ENCODE measurements around the gene POU2F2.

The POU2F2 gene

DNA sequence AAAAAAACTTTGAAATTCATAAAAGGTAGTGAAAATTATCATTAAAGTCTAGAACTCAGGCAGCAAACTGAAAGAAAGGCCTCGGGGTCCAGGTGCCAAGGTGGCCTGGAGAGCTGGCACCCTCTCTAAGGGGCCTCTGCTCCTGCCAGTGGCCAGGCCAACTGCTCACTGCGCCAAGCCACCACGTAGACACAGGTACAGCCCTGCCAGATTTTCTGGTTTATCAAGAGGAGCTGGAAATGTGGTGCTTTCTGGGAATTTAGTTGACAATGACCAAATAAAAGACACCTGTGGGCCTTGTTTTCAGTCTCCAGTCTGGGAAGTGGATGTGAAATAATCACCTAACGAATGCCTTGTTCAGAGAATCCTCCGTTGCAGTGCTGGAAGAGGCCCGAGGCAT, 33.5 kb downstream of the POU2F2 start:
- DNase-seq: no peak

DNA sequence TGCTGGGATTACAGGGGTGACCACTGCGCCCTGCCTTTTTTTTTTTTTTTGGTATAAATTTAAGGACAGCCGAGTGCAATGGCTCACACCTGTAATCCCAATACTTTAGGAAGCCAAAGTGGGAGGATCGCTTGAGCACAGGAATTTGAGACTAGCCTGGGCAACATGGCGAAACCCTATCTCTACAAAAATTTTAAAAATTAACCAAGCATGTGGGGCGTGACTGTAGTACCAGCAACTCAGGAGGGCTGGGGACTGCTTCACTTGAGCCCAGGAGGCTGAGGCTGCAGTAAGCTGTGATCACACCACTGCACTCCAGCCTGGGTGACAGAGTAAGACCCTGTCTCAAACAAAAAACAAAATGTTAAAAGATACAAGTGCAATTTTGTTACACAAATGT, 34.8 kb downstream of the POU2F2 start:
- no peak for DNase-seq

DNA sequence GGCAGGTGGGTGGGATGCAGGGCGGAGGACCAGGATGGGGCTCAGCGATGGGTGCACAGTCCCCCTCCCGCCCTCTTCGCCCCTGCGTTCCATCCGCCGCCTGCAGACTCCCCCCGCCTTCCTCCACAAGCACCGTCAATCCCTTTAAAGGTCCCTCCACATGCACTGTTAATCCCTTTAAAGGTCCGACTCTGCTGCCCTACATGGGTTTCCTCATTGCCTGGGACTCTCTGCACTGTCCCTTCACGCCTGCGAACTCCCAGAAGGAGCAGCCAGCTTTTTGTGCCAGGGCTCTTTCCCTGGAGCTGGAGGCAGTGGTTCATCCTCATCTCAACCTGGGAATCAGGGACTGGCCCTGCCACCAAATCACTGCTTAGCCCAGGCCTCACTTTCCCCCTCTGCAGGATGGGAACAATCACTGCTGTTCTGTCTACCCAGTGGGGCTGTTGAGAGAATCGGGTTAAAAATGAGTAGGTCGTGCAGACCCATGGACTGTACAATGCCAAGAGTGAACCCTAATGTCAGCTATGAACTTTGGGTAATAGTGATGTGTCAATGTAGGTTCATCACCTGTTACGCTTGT, 35.9 kb downstream of the POU2F2 start:
- DNase-seq: no peak

DNA sequence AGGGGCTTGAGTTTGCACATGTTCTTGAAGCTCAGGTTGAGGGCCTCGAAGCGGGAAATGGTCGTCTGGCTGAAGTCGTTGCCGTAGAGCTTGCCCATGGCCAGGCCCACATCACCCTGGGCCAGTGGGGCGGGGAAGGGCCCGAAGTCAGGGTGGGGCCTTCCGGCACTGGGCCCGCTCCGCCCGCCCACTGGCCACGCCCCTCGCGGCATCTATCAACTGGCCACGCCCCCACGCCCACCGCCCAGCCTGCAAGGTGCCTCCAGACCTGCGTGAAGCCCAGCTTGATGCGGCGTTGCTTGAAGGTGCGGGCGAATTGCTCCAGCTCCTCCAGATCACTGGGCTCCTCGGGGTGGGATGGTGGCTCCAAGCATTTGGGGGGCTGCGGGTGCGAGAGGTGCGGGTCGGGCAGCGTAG, 36.4 kb downstream of the POU2F2 start:
- DNase-seq: no peak

DNA sequence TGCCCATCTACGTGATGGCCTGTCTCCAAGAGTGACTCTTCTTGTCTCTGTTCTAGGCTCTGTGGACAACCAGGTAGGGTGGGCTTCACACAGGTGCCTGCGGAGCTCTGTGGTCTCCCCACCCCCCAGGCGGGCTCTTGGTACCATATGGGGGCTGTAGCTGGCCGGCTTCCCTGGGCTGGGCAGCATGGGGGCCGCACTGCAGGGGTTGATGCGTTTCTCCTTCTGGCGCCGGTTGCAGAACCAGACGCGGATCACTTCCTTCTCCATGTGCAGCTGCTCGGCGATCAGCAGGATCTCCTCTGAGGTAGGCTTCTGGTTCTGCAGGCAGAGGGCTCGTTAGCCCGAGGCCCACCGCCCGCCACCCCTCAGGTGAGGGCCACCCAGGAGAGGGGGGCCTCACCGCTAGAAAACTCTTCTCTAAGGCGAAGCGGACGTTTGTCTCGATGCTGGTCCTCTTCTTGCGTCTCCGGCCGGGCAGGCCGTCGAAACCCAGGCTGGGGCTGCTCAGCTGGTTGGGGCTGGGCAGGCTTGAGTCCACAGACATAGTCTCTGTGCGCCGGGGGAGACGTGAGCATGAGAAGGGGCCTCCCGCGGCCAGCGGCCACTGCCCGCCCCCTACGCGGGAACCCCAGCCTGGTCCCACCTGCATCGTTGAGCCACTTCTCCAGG, 37.0 kb downstream of the POU2F2 start:
- no peak for DNase-seq

DNA sequence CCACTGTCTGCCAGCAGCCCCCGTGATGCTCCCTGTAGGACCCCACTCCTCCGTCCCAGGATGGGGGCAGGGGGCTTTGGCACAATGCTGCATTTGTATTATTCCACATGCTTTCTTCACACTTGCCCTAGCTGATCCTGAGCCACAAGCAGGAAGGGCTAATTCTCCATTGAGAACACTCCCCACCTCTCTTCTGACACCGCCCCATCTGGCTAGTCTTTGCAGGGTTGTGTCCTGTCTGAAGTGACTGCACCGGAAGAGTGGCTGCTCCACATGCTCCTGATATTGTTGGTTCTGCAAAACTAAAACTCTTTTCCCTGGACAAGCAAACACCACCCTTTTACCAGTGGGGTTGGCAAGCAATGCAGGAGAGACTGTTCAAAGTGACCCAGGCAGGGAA, 38.3 kb downstream of the POU2F2 start:
- DNase-seq: no peak

DNA sequence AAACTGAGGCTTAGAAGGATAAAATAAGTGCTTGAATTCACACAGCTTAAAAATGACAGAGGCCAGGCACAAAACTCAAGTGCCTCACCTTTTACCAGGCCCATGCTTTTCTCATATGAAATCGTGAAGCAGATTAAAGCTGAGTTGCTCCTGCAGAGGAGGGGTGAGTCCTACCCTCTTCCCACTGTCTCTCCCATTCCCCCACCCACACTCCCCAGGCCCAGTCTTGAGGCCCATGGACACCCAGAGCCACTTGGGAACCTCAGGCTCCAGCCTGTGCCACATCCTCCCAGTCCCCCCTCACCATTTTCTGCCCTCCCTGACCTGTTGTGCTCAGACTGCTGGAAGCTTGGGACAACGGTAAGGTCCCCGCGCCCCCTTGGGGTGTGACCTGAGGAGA, 38.7 kb downstream of the POU2F2 start:
- DNase-seq: no peak

DNA sequence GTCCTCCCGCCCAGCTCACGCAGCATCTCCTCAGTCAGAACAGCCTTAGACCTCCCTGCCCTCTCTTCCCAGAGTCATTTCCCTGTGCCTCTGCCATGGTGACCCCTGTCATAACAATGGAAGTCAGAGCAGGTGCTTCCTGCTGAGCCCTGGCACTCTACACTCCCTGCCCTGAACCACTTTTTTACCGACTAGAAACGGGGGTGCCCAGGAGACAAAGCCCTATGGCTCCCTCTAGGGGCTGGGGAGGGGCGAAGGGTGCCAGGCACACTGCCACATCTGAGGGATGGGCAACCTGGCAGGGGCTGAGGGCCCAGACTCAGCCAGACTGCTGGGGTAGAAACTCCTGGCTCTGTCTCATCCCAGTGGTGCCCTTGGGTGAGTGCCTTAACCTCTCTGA, 39.9 kb downstream of the POU2F2 start:
- DNase-seq: peak in 1 of 2 experiments; percentile 11

DNA sequence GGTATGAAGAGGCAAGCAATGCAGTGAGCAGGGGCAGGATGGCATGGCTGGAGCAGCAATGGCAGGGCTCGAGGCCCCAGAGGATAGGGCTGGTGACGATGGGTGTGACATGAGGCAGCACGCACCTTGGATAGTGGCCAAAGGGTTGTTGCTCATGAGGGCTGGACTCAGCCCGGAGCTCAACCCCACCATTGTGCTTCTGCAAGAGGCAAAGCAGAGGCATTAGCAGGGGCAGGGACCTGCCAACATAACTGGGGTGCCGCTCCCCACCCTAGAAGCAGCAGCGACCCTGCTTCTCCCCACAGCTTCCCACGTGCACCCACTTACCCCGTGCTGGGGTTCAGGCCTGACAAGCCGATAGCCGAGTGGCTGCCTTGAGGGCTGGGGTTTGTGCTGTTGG, 40.5 kb downstream of the POU2F2 start:
- no peak for DNase-seq

DNA sequence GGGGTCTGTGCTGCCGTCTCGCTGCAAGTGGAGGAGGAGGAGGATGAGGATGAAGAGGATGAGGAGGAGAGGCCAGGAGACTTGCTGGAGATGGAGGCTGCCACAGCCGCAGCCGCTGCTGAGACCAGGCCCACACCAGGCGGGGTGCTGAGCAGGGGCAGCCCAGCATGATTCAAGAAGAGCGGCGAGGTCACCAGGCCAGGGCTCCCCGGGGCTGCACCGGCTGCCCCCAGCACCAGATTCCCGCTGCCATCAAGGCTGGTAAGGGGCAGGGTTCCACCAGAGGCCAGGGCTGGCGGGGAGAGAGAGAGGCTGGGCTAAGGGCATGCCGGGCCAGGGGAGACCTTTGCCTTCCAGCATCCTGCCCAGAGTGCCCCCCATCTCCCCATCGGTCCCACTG, 40.9 kb downstream of the POU2F2 start:
- DNase-seq: no peak

DNA sequence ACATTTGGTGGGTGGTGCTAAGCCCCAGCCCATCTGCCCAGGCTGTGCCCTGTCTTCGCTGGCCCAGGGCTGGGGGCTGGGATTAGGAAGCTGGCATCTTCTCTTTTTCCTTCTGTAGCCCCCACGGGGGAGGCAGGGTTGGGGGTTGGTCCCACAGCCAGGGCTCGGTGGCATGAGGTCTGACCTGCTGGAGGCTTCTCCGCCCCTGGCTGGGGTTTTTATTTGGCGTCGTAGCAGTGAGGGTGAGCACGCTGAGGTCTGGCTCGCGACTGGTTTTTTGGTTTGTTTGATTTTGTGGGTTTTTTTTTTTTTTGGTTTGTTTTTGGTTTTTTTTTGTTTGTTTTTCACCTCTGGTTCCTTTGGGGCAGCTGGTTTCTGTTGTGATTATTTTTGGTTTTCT, 41.6 kb downstream of the POU2F2 start:
- no peak for DNase-seq

DNA sequence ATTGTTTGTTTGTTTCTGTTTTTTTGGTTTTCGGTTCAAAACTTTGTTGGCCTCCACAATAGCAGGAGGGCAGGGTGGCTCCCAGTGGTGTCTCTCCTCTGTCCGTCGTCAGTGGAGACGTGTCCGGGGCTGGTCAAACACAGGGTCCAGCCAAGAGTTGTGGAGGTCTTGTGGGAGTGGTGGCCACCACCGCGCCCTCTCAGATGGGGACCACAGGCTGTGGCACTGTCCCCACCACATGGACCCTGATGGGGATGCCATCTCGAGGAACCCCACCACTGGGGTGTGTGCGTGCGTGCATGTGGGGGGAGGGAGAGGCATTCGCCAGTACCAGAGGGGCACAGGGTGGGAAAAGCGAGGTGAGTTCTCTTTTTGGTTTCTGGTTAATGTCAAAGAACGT, 42.5 kb downstream of the POU2F2 start:
- DNase-seq: no peak

DNA sequence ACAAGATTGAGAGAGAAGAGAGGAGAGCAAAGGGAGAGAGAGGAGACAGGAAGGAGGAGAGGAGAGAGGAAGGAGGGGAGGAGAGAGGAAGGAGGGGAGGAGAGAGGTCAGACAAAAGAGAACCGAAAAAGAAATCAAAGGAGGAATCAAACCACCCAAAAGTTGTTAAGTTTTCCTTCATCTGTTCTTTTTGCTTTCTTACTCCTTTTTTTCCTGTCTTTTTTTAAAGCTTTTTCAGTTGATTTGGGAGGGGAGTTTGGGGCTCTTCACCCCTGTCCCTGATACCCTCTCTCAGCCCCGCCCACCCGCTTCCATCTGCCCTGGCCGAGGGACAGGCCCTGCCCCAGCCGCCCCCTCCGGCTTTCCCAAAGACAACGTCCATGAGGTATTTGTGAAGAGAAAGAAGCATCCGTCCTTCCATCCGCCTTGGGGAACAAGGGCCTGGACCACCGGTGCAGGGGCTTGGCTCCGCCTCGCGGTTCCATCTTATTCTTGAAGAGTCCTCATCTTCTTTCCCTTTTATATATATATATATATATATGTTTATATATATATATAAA, 43.0 kb downstream of the POU2F2 start:
- DNase-seq: no peak

DNA sequence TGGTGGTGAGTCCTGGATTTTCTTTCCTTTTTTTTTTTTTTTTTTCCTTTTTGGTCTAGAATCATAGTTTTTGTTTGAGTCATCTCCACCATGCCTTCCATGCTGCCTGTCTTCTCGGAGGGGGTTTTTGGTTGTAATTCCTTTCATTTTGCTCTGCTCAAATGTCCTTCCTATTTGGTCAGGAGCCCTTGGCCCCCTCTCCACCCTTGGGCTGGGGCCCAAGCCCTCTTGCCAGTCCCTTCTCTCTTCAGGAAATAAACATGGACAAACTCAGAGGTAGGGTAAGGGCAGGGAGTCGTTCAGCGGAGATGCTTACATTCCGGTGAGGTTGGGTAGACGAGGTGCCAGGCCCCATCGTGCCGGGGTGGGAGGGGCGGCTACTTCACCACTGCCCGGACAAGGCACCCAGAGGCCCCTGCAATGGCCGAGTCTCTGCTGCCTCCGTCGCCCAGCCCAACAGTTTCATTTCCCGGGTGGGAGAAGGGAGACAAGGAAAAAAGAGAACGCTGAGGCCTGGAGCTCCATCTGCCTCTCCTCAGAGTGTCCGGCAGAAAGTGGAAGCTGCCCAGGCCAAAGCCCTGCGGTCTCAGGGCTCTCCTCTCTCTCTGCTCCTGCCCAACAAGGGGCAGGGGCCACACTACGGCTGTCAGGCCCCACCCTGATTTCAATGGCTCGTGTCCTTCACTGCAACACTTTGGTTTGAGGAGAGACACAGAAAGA, 43.6 kb downstream of the POU2F2 start:
- no peak for DNase-seq

DNA sequence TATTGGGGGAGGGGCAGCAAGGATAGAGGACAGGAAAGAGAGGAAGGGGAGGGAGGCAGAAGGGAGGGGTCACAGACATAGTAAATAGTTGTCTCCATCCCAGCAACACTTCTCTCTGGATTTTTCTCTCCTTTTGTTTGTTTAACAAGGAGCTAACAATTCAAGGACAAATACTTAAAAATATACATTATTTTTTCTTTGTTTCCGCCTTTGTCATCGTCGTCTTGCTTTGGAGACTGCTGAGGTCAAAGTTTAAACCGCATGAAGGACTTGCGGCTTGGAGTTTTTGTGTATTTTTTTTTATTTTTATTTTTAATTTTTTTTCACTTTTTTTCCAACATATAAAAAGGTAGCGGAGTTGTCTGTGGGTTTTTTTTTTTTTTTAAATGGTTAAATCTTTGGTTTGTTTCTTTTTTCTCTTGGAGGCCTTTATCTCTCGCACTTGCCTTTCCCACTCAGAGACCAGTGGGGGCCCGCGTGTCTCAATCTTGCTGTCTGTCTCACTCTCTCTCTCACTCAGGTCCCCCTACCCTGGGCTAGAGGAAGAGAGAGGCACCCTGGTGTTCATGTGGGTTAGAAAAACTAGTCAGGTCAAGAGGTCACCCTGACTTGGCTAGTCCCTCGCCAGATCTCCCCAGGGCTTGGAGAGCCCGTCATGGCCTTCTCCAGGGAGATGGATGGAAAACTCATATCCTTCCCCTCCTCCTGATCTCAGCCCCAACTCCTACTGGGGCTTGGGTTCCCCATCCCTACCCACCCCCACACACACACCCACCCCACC, 45.3 kb downstream of the POU2F2 start:
- no peak for DNase-seq

DNA sequence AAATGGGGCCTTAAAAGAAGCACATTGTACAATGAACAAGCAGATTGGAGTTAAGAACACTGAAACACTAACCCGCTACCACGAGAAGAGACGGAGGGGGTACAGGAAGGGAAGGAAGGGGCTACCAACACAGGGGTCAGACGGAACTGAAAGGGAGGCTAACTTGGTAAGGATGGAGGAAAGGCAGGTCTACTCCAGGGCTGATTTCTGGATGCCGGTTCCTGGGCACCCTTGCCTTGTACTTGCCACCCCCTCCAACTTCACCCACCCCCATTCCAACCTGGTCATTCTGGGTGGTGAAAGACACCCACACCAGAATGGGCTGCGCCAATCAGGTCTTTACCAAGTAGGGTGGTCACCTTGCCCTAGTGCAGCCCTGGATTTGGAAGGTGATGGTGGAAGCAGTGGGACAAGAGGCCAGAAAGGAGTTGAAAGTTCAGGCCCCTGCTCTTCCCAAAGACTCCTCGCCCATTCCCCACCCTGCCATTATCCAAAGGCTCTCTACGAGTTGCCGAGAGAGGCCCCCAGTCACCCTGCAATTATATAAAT, 46.0 kb downstream of the POU2F2 start:
- no peak for DNase-seq

DNA sequence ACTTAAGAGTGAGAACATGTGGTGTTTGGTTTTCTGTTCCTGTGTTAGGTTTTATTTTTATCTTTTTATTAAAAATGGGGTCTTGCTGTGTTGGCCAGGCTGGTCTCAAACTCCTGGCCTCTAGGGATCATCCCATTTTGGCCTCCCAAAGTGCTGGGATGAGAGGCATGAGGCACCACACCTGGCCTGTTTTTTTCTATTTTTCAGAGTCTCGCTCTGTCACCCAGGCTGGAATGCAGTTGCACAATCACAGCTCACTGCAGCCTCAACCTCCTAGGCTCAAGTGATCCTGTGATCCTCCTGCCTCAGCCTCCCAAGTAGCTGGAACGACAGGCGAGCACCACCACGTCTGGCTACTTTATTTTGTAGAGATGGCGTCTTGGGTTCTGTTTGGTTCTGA, 48.7 kb downstream of the POU2F2 start:
- DNase-seq: no peak

DNA sequence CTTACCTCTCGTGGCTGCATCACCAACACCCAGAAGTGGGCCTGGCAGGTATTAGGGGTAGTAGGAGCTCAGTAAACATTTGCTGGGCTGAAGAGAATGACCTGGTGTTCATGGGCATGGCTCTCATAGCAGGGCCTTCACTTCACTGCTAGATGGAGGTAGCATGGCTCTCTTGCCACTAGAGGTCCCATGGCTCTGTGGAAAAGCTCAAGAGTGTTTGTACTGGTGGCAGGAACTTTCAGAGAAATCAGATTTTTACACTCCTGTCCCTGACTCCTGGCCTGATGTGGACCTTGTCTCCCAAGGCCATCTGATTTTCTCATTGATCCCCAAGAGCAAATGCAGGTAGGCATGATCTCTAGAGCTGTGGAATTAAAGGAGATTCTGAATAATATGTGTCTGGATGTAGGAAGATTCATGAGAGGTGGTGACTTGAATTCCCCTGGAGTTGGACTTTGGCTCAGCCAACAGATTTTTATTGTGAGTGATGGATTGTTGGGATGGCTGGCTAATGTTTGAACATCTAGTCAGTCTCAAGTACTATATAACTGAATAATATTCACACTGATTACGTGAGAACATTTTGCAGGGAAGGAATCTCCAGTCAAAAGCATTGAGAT, 50.6 kb downstream of the POU2F2 start:
- no peak for DNase-seq

DNA sequence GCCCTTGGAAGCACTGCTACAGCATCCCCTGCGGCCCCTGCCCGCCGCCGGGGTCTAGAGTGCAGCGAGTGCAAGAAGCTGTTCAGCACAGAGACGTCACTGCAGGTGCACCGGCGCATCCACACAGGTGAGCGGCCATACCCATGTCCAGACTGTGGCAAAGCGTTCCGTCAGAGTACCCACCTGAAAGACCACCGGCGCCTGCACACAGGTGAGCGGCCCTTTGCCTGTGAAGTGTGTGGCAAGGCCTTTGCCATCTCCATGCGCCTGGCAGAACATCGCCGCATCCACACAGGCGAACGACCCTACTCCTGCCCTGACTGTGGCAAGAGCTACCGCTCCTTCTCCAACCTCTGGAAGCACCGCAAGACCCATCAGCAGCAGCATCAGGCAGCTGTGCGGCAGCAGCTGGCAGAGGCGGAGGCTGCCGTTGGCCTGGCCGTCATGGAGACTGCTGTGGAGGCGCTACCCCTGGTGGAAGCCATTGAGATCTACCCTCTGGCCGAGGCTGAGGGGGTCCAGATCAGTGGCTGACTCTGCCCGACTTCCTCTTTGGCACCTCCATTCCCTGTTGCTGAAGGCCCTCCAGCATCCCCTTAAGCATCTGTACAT, 51.4 kb downstream of the POU2F2 start:
- no peak for DNase-seq

DNA sequence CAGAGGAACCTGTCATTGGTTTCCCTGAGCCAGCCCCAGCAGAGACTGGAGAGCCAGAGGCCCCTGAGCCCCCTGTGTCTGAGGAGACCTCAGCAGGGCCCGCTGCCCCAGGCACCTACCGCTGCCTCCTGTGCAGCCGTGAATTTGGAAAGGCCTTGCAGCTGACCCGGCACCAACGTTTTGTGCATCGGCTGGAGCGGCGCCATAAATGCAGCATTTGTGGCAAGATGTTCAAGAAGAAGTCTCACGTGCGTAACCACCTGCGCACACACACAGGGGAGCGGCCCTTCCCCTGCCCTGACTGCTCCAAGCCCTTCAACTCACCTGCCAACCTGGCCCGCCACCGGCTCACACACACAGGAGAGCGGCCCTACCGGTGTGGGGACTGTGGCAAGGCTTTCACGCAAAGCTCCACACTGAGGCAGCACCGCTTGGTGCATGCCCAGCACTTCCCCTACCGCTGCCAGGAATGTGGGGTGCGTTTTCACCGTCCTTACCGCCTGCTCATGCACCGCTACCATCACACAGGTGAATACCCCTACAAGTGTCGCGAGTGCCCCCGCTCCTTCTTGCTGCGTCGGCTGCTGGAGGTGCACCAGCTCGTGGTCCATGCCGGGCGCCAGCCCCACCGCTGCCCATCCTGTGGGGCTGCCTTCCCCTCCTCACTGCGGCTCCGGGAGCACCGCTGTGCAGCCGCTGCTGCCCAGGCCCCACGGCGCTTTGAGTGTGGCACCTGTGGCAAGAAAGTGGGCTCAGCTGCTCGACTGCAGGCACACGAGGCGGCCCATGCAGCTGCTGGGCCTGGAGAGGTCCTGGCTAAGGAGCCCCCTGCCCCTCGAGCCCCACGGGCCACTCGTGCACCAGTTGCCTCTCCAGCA, 52.1 kb downstream of the POU2F2 start:
- DNase-seq: no peak

DNA sequence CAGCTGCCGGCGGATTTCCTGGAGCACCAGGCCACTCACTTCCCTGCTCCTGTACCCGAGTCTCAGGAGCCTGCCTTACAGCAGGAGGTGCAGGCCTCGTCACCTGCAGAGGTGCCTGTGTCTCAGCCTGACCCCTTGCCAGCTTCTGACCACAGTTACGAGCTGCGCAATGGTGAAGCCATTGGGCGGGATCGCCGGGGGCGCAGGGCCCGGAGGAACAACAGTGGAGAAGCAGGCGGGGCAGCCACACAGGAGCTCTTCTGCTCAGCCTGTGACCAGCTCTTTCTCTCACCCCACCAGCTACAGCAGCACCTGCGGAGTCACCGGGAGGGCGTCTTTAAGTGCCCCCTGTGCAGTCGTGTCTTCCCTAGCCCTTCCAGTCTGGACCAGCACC, 53.0 kb downstream of the POU2F2 start:
- DNase-seq: no peak

All from NCI-H187 (cell line).